Right atrium auricular region (tissue), 2 donors: ENCODE measurements around the gene TRIM75. TPM values are rescaled to one million over a fixed set of nuclear protein-coding genes. Genes with fewer than 3 reads are reported as not detected.
"Not testable (repeated sequence)": the region's sequence is repeated elsewhere in the genome, so short reads cannot be mapped to it uniquely, and the experiment has no call there.

Source experiments
- DNase-seq: peaks from one replicate; pipeline ENCODE4 v3.0.0-alpha.2; 2019; ENCODE audit warnings: low spot score
- H3K27ac ChIP-seq, 2 donors: fragments of 200-600 bp; sonication (generic); 1 replicate in 1 of 2; 2 replicates in 1 of 2; pipeline ENCODE4 v1.5.1; 2016 to 2019
- H3K27me3 ChIP-seq, 2 donors: fragments of 200-600 bp; sonication (generic); one replicate each; pipeline versions ENCODE4 v1.5.1 to v1.6.0; 2017 to 2019
- H3K36me3 ChIP-seq: fragments of 200-600 bp; sonication (generic); one replicate; pipeline ENCODE4 v1.5.1; 2016
- H3K4me1 ChIP-seq, 2 donors: fragments of 200-600 bp; sonication (generic); one replicate each; pipeline versions ENCODE4 v1.5.1 to v1.6.0; 2017 to 2019
- H3K4me3 ChIP-seq, 2 donors: fragments of 200-600 bp; sonication (generic); 1 replicate in 1 of 2; 2 replicates in 1 of 2; pipeline ENCODE4 v1.5.1; 2017 to 2019; ENCODE audit warnings: mild to moderate bottlenecking in 1 of 2, moderate library complexity in 1 of 2
- H3K9me3 ChIP-seq, 2 donors: fragments of 200-600 bp; sonication (generic); one replicate each; pipeline ENCODE4 v1.5.1; 2019
- CTCF ChIP-seq, 2 donors: fragments of 200-600 bp; sonication (generic); IDR thresholded peaks; one replicate each; pipeline ENCODE4 v1.5.1; 2019; ENCODE audit warnings: antibody characterized with exemption in 2 of 2
- total RNA-seq, 2 donors: library from RNA; depleted of rRNA; stranded (reverse); fragments of >200 nt; gene quantifications; one replicate each; pipeline ENCODE4 v1.1.0, GENCODE V29; 2016

The TRIM75 gene
- total RNA-seq, 2 donors from 2014 or later: not detected

DNA sequence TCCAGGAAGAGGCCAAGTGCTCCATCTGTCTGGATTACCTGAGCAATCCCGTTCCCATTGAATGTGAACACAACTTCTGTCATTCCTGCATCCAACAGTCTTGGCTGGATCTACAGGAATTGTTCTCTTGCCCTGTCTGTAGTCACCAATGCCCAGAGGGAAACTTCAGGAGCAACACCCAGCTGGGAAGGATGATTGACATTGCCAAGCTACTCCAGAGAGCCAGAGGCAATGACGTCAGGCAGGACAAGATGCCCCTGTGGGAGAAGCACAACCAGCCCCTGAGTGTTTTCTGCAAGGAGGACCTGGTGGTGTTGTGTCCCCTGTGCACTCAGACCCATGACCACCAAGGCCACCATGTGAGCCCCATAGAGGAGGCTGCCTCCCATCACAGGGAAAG, 43.2 kb upstream of the TRIM75 start:
- Histone ChIP-seq H3K27ac (no peak overlapping the region), H3K9me3 (no peaks in the 10 kb centered on the region), H3K36me3 (no peaks in the 10 kb centered on the region), H3K4me1 (no peaks in the 10 kb centered on the region), H3K4me3 (no peak overlapping the region), H3K27me3 (no peaks in the 10 kb centered on the region)
- TF ChIP-seq CTCF (IDR thresholded peaks at IDR 0.05): no peak
- no peak for DNase-seq

DNA sequence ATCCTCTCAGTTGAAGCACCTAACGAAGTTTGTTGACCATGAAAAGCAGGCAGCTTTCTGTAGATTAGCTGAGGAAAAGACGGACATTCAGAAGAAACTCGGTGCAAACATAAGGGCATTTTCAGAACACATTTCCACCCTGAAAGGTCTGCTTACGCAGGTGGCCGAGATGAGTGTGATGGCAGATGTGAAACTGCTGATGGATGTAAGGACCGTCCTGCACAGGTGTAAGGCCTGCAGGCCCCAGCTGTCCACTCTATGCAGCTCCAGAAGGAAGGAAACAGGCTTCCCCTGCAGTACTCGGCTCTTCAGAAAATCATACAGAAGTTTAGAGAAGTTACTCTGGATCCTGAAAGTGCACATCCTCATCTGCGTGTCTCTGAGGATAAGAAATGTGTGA, 42.7 kb upstream of the TRIM75 start:
- H3K36me3 ChIP-seq: no peaks in the 10 kb centered on the region
- H3K27ac ChIP-seq: no peak overlapping the region
- TF ChIP-seq CTCF (IDR thresholded peaks at IDR 0.05): no peak
- H3K4me1 ChIP-seq: no peaks in the 10 kb centered on the region
- no peak for DNase-seq
- H3K9me3 ChIP-seq: no peaks in the 10 kb centered on the region
- no peak overlapping the region for H3K4me3 ChIP-seq
- no peaks in the 10 kb centered on the region for H3K27me3 ChIP-seq

GRCh38 chr4:165011403-165011802, 42.3 kb upstream of the TRIM75 start:
- TF ChIP-seq CTCF (IDR thresholded peaks at IDR 0.05): no peak

GRCh38 chr4:165013691-165014090, 40.0 kb upstream of the TRIM75 start:
- no peak for TF ChIP-seq CTCF (IDR thresholded peaks at IDR 0.05)
- no peak overlapping the region for H3K4me3 ChIP-seq
- H3K27me3 ChIP-seq: no peaks in the 10 kb centered on the region
- H3K9me3 ChIP-seq: no peaks in the 10 kb centered on the region
- no peak overlapping the region for H3K27ac ChIP-seq
- DNase-seq: no peak
- no peaks in the 10 kb centered on the region for H3K36me3 ChIP-seq
- no peaks in the 10 kb centered on the region for H3K4me1 ChIP-seq

More at GRCh38 chr4:165011403-165011802, 42.3 kb upstream of the TRIM75 start:
- no peaks in the 10 kb centered on the region for H3K4me1 ChIP-seq
- no peak overlapping the region for H3K27ac ChIP-seq
- no peaks in the 10 kb centered on the region for H3K27me3 ChIP-seq
- no peaks in the 10 kb centered on the region for H3K36me3 ChIP-seq
- H3K9me3 ChIP-seq: no peaks in the 10 kb centered on the region
- no peak for DNase-seq
- no peak overlapping the region for H3K4me3 ChIP-seq

DNA sequence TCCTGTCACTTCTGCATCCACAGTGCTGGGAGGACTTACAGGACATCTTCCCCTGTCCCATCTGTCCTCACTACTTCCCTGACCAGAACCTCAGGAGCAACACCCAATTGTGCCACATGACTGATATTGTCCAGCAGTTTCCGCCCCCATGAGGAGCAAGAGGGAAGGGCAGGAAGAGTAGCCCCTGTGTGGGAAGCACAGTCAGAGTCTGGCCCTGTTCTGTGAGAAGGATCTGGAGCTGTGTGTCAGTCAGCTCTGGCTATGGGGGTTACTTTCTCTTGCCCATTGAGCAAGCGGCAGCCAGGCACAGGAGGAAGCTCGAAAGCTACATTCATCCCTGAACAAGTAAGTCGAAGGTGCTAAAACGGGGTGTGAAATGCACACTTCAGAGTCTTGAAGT, 36.7 kb upstream of the TRIM75 start:
- Histone ChIP-seq H3K27ac (no peak overlapping the region), H3K4me3 (no peak overlapping the region), H3K27me3 (no peaks in the 10 kb centered on the region), H3K36me3 (no peaks in the 10 kb centered on the region), H3K9me3 (no peaks in the 10 kb centered on the region), H3K4me1 (no peaks in the 10 kb centered on the region)
- TF ChIP-seq CTCF (IDR thresholded peaks at IDR 0.05): no peak
- DNase-seq: no peak

- not testable (repeated sequence) for H3K4me1 ChIP-seq, H3K36me3 ChIP-seq, H3K27me3 ChIP-seq, H3K9me3 ChIP-seq, H3K4me3 ChIP-seq, DNase-seq, H3K27ac ChIP-seq
Observed at GRCh38 chr4:165019995-165020394, 33.7 kb upstream of the TRIM75 start.

DNA sequence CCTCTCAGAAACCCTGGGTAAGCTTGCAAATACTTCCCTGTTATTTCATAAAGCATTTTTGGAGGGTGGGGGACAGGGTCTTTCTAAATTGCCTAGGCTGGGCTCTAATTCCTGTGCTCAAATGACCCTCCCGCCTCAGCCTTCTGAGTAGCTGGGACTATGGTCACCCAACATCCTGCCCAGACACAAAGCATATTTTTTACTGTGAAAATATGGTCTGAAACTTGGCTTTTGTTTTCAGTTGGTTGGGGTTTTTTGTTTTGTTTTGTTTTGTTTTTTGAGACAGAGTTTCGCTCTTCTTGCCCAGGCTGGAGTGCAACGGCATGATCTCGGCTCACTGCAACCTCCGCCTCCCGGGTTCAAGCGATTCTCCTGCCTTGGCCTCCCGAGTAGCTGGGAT, 27.9 kb upstream of the TRIM75 start:
- H3K36me3 ChIP-seq, H3K4me3 ChIP-seq, H3K4me1 ChIP-seq, H3K27ac ChIP-seq, H3K9me3 ChIP-seq, DNase-seq, H3K27me3 ChIP-seq: not testable (repeated sequence)
